GM23338 (cell line): Measurements from ENCODE around the gene EPHA3.

Source experiments
- CREB1 ChIP-seq: fragments of 250-450 bp; sonication (Bioruptor Pico); IDR thresholded peaks from 2 replicates; pipeline ENCODE4 v1.5.0; 2020; ENCODE audit warnings: low read depth, mild to moderate bottlenecking, moderate library complexity
- CTCF ChIP-seq, 2 experiments: fragments of 200-600 bp in 1 of 2; sonication (generic) in 1 of 2; conservative IDR thresholded peaks; 2 replicates each; pipeline versions ENCODE4 v1.5.1 to v1.6.1; 2016 to 2017; ENCODE audit warnings: antibody characterized with exemption in 2 of 2, low read depth in 2 of 2, mild to moderate bottlenecking in 2 of 2, moderate library complexity in 1 of 2
- EZH2 ChIP-seq: fragments of 200-600 bp; sonication (generic); IDR thresholded peaks from one replicate; pipeline ENCODE4 v1.8.0; 2017; ENCODE audit warnings: antibody characterized with exemption, mild to moderate bottlenecking, low read depth; ENCODE audit not compliant: unreplicated experiment
- EZH2phosphoT487 ChIP-seq: fragments of 200-600 bp; sonication (generic); IDR thresholded peaks from one replicate; pipeline ENCODE4 v1.8.1; 2018; ENCODE audit warnings: antibody characterized with exemption; ENCODE audit not compliant: unreplicated experiment
- JUNB ChIP-seq: IDR thresholded peaks from one replicate; pipeline ENCODE4 v1.6.1; 2016; ENCODE audit warnings: antibody characterized with exemption; ENCODE audit not compliant: unreplicated experiment
- NANOG ChIP-seq: IDR thresholded peaks from 2 replicates; pipeline ENCODE4 v1.6.1; 2016; ENCODE audit warnings: antibody characterized with exemption, borderline replicate concordance
- POLR2AphosphoS5 ChIP-seq: IDR thresholded peaks from 2 replicates; pipeline ENCODE4 v1.6.1; 2016; ENCODE audit warnings: antibody characterized with exemption, low read depth
- REST ChIP-seq: IDR thresholded peaks from one replicate; pipeline ENCODE4 v1.6.1; 2018; ENCODE audit warnings: antibody characterized with exemption; ENCODE audit not compliant: unreplicated experiment
- STAT1 ChIP-seq: IDR thresholded peaks from one replicate; pipeline ENCODE4 v1.6.1; 2016; ENCODE audit warnings: antibody characterized with exemption; ENCODE audit not compliant: unreplicated experiment
- ZNF114 ChIP-seq: fragments of 250-450 bp; sonication (Bioruptor Pico); IDR thresholded peaks from 2 replicates; pipeline ENCODE4 v1.5.0; 2020; ENCODE audit warnings: mild to moderate bottlenecking, moderate library complexity
- ZNF331 ChIP-seq: fragments of 250-450 bp; sonication (Bioruptor Pico); IDR thresholded peaks from 2 replicates; pipeline ENCODE4 v1.5.0; 2020; ENCODE audit warnings: low read depth, mild to moderate bottlenecking, moderate library complexity
- ZNF462 ChIP-seq: fragments of 250-450 bp; sonication (Bioruptor Pico); IDR thresholded peaks from 2 replicates; pipeline ENCODE4 v1.5.0; 2020; ENCODE audit warnings: mild to moderate bottlenecking, moderate library complexity
- TF ChIP-seq, protein P1 (sequence below): IDR thresholded peaks from 2 replicates; pipeline ENCODE4 v1.6.1; 2016; ENCODE audit warnings: antibody characterized with exemption

- TF ChIP-seq CTCF (conservative IDR thresholded peaks at IDR 0.05; ENCODE audit: low read depth in 2 of 2) (no peak), POLR2AphosphoS5 (no peak), EZH2phosphoT487 (no peak), JUNB (no peak), EZH2 (no peak), REST (no peak), CREB1 (no peak), ZNF114 (no peak), NANOG (no peak), ZNF331 (no peak), STAT1 (no peak), ZNF462 (CRISPR knock-in tag) (no peak)
- TF ChIP-seq, protein P1, sequence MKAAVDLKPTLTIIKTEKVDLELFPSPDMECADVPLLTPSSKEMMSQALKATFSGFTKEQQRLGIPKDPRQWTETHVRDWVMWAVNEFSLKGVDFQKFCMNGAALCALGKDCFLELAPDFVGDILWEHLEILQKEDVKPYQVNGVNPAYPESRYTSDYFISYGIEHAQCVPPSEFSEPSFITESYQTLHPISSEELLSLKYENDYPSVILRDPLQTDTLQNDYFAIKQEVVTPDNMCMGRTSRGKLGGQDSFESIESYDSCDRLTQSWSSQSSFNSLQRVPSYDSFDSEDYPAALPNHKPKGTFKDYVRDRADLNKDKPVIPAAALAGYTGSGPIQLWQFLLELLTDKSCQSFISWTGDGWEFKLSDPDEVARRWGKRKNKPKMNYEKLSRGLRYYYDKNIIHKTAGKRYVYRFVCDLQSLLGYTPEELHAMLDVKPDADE: no peak
Measured at GRCh38 chr3:89414270-89414669, 306.8 kb downstream of the EPHA3 start.
